Suprapubic skin (tissue), 4 donors: ENCODE measurements around the gene ELL3. TPM values are rescaled to one million over a fixed set of nuclear protein-coding genes. Genes with fewer than 3 reads are reported as not detected.
A peak's percentile ranks its signal among the peaks of the same experiment; 100 is the strongest.

ENCODE experiments used
- DNase-seq, 2 donors: peaks; one replicate each; pipeline ENCODE4 v3.0.0-alpha.2; 2019; ENCODE audit warnings: low spot score in 2 of 2
- H3K27ac ChIP-seq: fragments of 200-600 bp; sonication (generic); one replicate; pipeline ENCODE4 v1.5.1; 2019
- H3K27me3 ChIP-seq: fragments of 200-600 bp; sonication (generic); one replicate; pipeline ENCODE4 v1.5.1; 2019
- H3K36me3 ChIP-seq: fragments of 200-600 bp; sonication (generic); one replicate; pipeline ENCODE4 v1.5.1; 2019
- H3K4me1 ChIP-seq: fragments of 200-600 bp; sonication (generic); one replicate; pipeline ENCODE4 v1.5.1; 2019
- H3K4me3 ChIP-seq: fragments of 200-600 bp; sonication (generic); one replicate; pipeline ENCODE4 v1.5.1; 2019; ENCODE audit warnings: mild to moderate bottlenecking
- H3K9me3 ChIP-seq: fragments of 200-600 bp; sonication (generic); one replicate; pipeline ENCODE4 v1.5.1; 2019
- CTCF ChIP-seq, 2 donors: fragments of 200-600 bp in 1 of 2; fragments of 450-650 bp in 1 of 2; sonication (generic) in 1 of 2; IDR thresholded peaks; one replicate each; pipeline ENCODE4 v1.5.1; 2016 to 2019; ENCODE audit warnings: antibody characterized with exemption in 2 of 2, mild to moderate bottlenecking in 1 of 2, moderate library complexity in 1 of 2
- EP300 ChIP-seq: sonication (generic); formaldehyde crosslinking; IDR thresholded peaks from one replicate; pipeline ENCODE4 v1.6.1; 2017; ENCODE audit warnings: antibody characterized with exemption
- POLR2A ChIP-seq, 2 donors: fragments of 450-650 bp; IDR thresholded peaks; one replicate each; pipeline ENCODE4 v1.6.1; 2017; ENCODE audit warnings: antibody characterized with exemption in 2 of 2, mild to moderate bottlenecking in 2 of 2, moderate library complexity in 2 of 2
- POLR2AphosphoS5 ChIP-seq, 3 donors: sonication (generic); formaldehyde crosslinking; IDR thresholded peaks; one replicate each; pipeline ENCODE4 v1.6.1; 2017; ENCODE audit warnings: antibody characterized with exemption in 3 of 3
- WGBS: methylation state at CpG from one replicate; pipeline ENCODE4 v1.1.5; 2018; 5-methylcytosine and 5-hydroxymethylcytosine counted together
- total RNA-seq, 4 donors: library from RNA; depleted of rRNA; stranded (reverse); fragments of >200 nt; gene quantifications; one replicate each; pipeline ENCODE4 v1.1.0, GENCODE V29; 2016

The ELL3 gene
- total RNA-seq, 4 donors from 2014 or later: 50.7 to 100 (median 65.9) TPM

GRCh38 chr15:43777267-43777914 is 625 bp upstream of the ELL3 start:
- H3K4me3 ChIP-seq: peak overlapping the region; percentile 65
- DNase-seq: peak; percentile 91 to 93
- peak overlapping the region; percentile 89 for H3K27ac ChIP-seq
- WGBS: 3% methylated on average over 14 of the region's 31 CpGs
- H3K4me1 ChIP-seq: peaks cover 31% of the 10 kb centered on the region
- TF ChIP-seq POLR2AphosphoS5 (IDR thresholded peaks at IDR 0.05) (peak in 1 of 3 donors; percentile 41), POLR2A (IDR thresholded peaks at IDR 0.05) (no peak), CTCF (IDR thresholded peaks at IDR 0.05) (peak; percentile 63 to 86), EP300 (no peak)
- peaks cover 16% of the 10 kb centered on the region for H3K36me3 ChIP-seq
- H3K27me3 ChIP-seq: no peaks in the 10 kb centered on the region
- H3K9me3 ChIP-seq: no peaks in the 10 kb centered on the region

GRCh38 chr15:43776101-43776717 is 557 bp downstream of the ELL3 start:
- TF ChIP-seq POLR2AphosphoS5 (IDR thresholded peaks at IDR 0.05): no peak
- TF ChIP-seq POLR2A (IDR thresholded peaks at IDR 0.05): no peak
- Histone ChIP-seq H3K4me3 (peak overlapping the region; percentile 65), H3K9me3 (no peaks in the 10 kb centered on the region), H3K27me3 (no peaks in the 10 kb centered on the region), H3K36me3 (peaks cover 23% of the 10 kb centered on the region), H3K27ac (peak overlapping the region; percentile 89), H3K4me1 (peaks cover 43% of the 10 kb centered on the region)
- WGBS: 23% methylated on average over 34 of the region's 35 CpGs
- no peak for DNase-seq

- Histone ChIP-seq H3K27ac (peak overlapping the region; percentile 89), H3K27me3 (no peaks in the 10 kb centered on the region), H3K4me3 (peak overlapping the region; percentile 65), H3K9me3 (no peaks in the 10 kb centered on the region), H3K36me3 (peaks cover 31% of the 10 kb centered on the region), H3K4me1 (peaks cover 46% of the 10 kb centered on the region)
- WGBS: 88% methylated on average over 1 of the region's 1 CpG
- TF ChIP-seq EP300 (no peak), CTCF (IDR thresholded peaks at IDR 0.05) (peak; percentile 6 to 46)
- DNase-seq: peak in 1 of 2 donors; percentile 76
Observed at GRCh38 chr15:43775411-43775965, 1.3 kb downstream of the ELL3 start.

GRCh38 chr15:43774062-43774461 is 2.7 kb downstream of the ELL3 start:
- peaks cover 46% of the 10 kb centered on the region for H3K4me1 ChIP-seq
- H3K9me3 ChIP-seq: no peaks in the 10 kb centered on the region
- H3K36me3 ChIP-seq: peaks cover 38% of the 10 kb centered on the region
- no peaks in the 10 kb centered on the region for H3K27me3 ChIP-seq
- no peak for TF ChIP-seq POLR2AphosphoS5 (IDR thresholded peaks at IDR 0.05)
- no peak for TF ChIP-seq CTCF (IDR thresholded peaks at IDR 0.05)
- no peak for TF ChIP-seq POLR2A (IDR thresholded peaks at IDR 0.05)
- TF ChIP-seq EP300: no peak
- WGBS: 80% methylated on average over 4 of the region's 4 CpGs
- DNase-seq: no peak
- no peak overlapping the region for H3K4me3 ChIP-seq
- no peak overlapping the region for H3K27ac ChIP-seq

- no peak overlapping the region for H3K4me3 ChIP-seq
- H3K36me3 ChIP-seq: peaks cover 53% of the 10 kb centered on the region
- peaks cover 41% of the 10 kb centered on the region for H3K4me1 ChIP-seq
- H3K27ac ChIP-seq: no peak overlapping the region
- H3K27me3 ChIP-seq: no peaks in the 10 kb centered on the region
- H3K9me3 ChIP-seq: no peaks in the 10 kb centered on the region
- no peak for TF ChIP-seq CTCF (IDR thresholded peaks at IDR 0.05)
- no peak for TF ChIP-seq POLR2AphosphoS5 (IDR thresholded peaks at IDR 0.05)
- no peak for TF ChIP-seq EP300
- no peak for TF ChIP-seq POLR2A (IDR thresholded peaks at IDR 0.05)
- no peak for DNase-seq
Observed at GRCh38 chr15:43772624-43773023, 4.1 kb downstream of the ELL3 start.
